Stimulated activated CD4-positive, alpha-beta T cell treated with anti-CD3 and anti-CD28 coated beads, TNF-alpha, amount 100 ng/mL, for 4 hours (primary cell): Measurements from ENCODE around the gene CLMN.

Source experiments
- DNase-seq, 3 experiments: peaks; one replicate each; pipeline ENCODE4 v3.0.0-alpha.2; 2020; ENCODE audit warnings: low read depth in 3 of 3

Gene CLMN

GRCh38 chr14:95240859-95241813 lies 78.6 kb downstream of the CLMN start:
- no peak for DNase-seq

- no peak for DNase-seq
Measured at GRCh38 chr14:95238487-95239298, 81.0 kb downstream of the CLMN start.

GRCh38 chr14:95237958-95238340 lies 81.8 kb downstream of the CLMN start:
- DNase-seq = no peak

- no peak for DNase-seq
Measured at GRCh38 chr14:95237121-95237957, 82.4 kb downstream of the CLMN start.

- no peak for DNase-seq
Measured at GRCh38 chr14:95236221-95236620, 83.5 kb downstream of the CLMN start.

- no peak for DNase-seq
Measured at GRCh38 chr14:95235767-95236166, 83.9 kb downstream of the CLMN start.

- no peak for DNase-seq
Measured at GRCh38 chr14:95235351-95235750, 84.4 kb downstream of the CLMN start.

GRCh38 chr14:95234426-95234825 lies 85.3 kb downstream of the CLMN start:
- DNase-seq = no peak

- no peak for DNase-seq
Measured at GRCh38 chr14:95233702-95234241, 85.9 kb downstream of the CLMN start.

- no peak for DNase-seq
Measured at GRCh38 chr14:95232894-95233584, 86.7 kb downstream of the CLMN start.

GRCh38 chr14:95231966-95232633 lies 87.6 kb downstream of the CLMN start:
- DNase-seq = no peak

- DNase-seq = no peak
Measured at GRCh38 chr14:95229749-95230148, 90.0 kb downstream of the CLMN start.

- no peak for DNase-seq
Measured at GRCh38 chr14:95228240-95228639, 91.5 kb downstream of the CLMN start.

- no peak for DNase-seq
Measured at GRCh38 chr14:95227279-95227860, 92.3 kb downstream of the CLMN start.

GRCh38 chr14:95226801-95227200 lies 92.9 kb downstream of the CLMN start:
- no peak for DNase-seq

- DNase-seq = no peak
Measured at GRCh38 chr14:95225251-95225887, 94.3 kb downstream of the CLMN start.

- DNase-seq = no peak
Measured at GRCh38 chr14:95222870-95223398, 96.8 kb downstream of the CLMN start.

GRCh38 chr14:95222151-95222631 lies 97.5 kb downstream of the CLMN start:
- no peak for DNase-seq

- no peak for DNase-seq
Measured at GRCh38 chr14:95221531-95221930, 98.2 kb downstream of the CLMN start.
